ENCODE measurements around the gene WDR70. TPM values are rescaled to one million over a fixed set of nuclear protein-coding genes. Genes with fewer than 3 reads are reported as not detected.
"Not testable (repeated sequence)": the region's sequence is repeated elsewhere in the genome, so short reads cannot be mapped to it uniquely, and the experiment has no call there.

The WDR70 gene
- total and polyA plus RNA-seq, 2 donors (not counting 3 experiments of a cell fraction or from before 2014, with no cell fraction given), result 6.7 to 37.3 TPM

GRCh38 chr5:37795292-37795691 lies 416.2 kb downstream of the WDR70 start:
- H3K9me1 ChIP-seq (replicated peaks; ENCODE audit: control insufficient read depth, extremely low read depth, insufficient read depth, low read length); FAIRE-seq; H3K79me2 ChIP-seq (ENCODE audit: control insufficient read depth, insufficient read depth, low read length); BruUV-seq (replicated peaks); H3K4me3 ChIP-seq (replicated peaks in 1 of 3; ENCODE audit: insufficient read depth in 1 of 3, low read depth in 1 of 3, low read length in 3 of 3); intact Hi-C loops (cut with micrococcal nuclease); H3K27me3 ChIP-seq (ENCODE audit: control insufficient read depth in 2 of 2, insufficient read depth in 2 of 2, low read length in 2 of 2); H4K20me1 ChIP-seq (replicated peaks; ENCODE audit: control insufficient read depth, extremely low read depth, insufficient read depth, low read length); DNase-seq (ENCODE audit: low read depth, low spot score); H3K9ac ChIP-seq (replicated peaks; ENCODE audit: extremely low read depth, insufficient read depth, low read length); H3K9me3 ChIP-seq (replicated peaks; ENCODE audit: control insufficient read depth, insufficient read depth, low read length); dilution Hi-C loops (cut with MboI; ENCODE audit: extremely low pct_ligation_motif_present, low sequenced_read_pairs); H3K27ac ChIP-seq (ENCODE audit: insufficient read depth, low read depth, low read length); H3K36me3 ChIP-seq (ENCODE audit: control insufficient read depth in 2 of 2, extremely low read depth in 1 of 2, insufficient read depth in 2 of 2, low read length in 2 of 2); H3K4me1 ChIP-seq (ENCODE audit: control insufficient read depth, extremely low read depth, insufficient read depth, low read length); H3K4me2 ChIP-seq (ENCODE audit: insufficient read depth, low read length); H2AFZ ChIP-seq (ENCODE audit: low read depth, low read length); CTCF ChIA-PET: not testable (repeated sequence)
- POLR2A ChIA-PET, result interaction anchor here (0.9 kb wide), 1 partner anchor 18 kb away, joined by 3 read pairs; no protein-coding TSS in a partner anchor

GRCh38 chr5:37796435-37796834 lies 417.3 kb downstream of the WDR70 start:
- H3K79me2 ChIP-seq (ENCODE audit: control insufficient read depth, insufficient read depth, low read length); BruUV-seq (replicated peaks); H3K27ac ChIP-seq (ENCODE audit: insufficient read depth, low read depth, low read length); H3K27me3 ChIP-seq (ENCODE audit: control insufficient read depth in 2 of 2, insufficient read depth in 2 of 2, low read length in 2 of 2); H3K36me3 ChIP-seq (ENCODE audit: control insufficient read depth in 2 of 2, extremely low read depth in 1 of 2, insufficient read depth in 2 of 2, low read length in 2 of 2); H3K4me3 ChIP-seq (replicated peaks in 1 of 3; ENCODE audit: insufficient read depth in 1 of 3, low read depth in 1 of 3, low read length in 3 of 3); H3K4me2 ChIP-seq (ENCODE audit: insufficient read depth, low read length); FAIRE-seq; H3K4me1 ChIP-seq (ENCODE audit: control insufficient read depth, extremely low read depth, insufficient read depth, low read length); H3K9me1 ChIP-seq (replicated peaks; ENCODE audit: control insufficient read depth, extremely low read depth, insufficient read depth, low read length); H4K20me1 ChIP-seq (replicated peaks; ENCODE audit: control insufficient read depth, extremely low read depth, insufficient read depth, low read length); H3K9ac ChIP-seq (replicated peaks; ENCODE audit: extremely low read depth, insufficient read depth, low read length); H2AFZ ChIP-seq (ENCODE audit: low read depth, low read length); H3K9me3 ChIP-seq (replicated peaks; ENCODE audit: control insufficient read depth, insufficient read depth, low read length); POLR2A ChIA-PET; intact Hi-C loops (cut with micrococcal nuclease); dilution Hi-C loops (cut with MboI; ENCODE audit: extremely low pct_ligation_motif_present, low sequenced_read_pairs); DNase-seq (ENCODE audit: low read depth, low spot score); CTCF ChIA-PET: not testable (repeated sequence)
